ENCODE data around the gene BSND.

BSND gene

GRCh38 chr1:54991939-54992338 is 6.8 kb upstream of the BSND start:
- no peak for DNase-seq (ENCODE audit: low read depth in 2 of 2)

- no peak for DNase-seq (ENCODE audit: low read depth in 2 of 2)
Observed at GRCh38 chr1:54993140-54993539, 5.6 kb upstream of the BSND start.

GRCh38 chr1:54994355-54994990 is 4.3 kb upstream of the BSND start:
- DNase-seq (ENCODE audit: low read depth in 2 of 2), result no peak

GRCh38 chr1:54995013-54995760 is 3.5 kb upstream of the BSND start:
- no peak for DNase-seq (ENCODE audit: low read depth in 2 of 2)

- DNase-seq (ENCODE audit: low read depth in 2 of 2), result no peak
Observed at GRCh38 chr1:54995835-54996234, 2.9 kb upstream of the BSND start.

- peak; percentile 56 to 63 for DNase-seq (ENCODE audit: low read depth in 2 of 2)
Observed at GRCh38 chr1:54996359-54996868, 2.3 kb upstream of the BSND start.

- DNase-seq (ENCODE audit: low read depth in 2 of 2), result no peak
Observed at GRCh38 chr1:54996869-54997710, 1.6 kb upstream of the BSND start.

GRCh38 chr1:54997711-54997986 is 1.1 kb upstream of the BSND start:
- DNase-seq (ENCODE audit: low read depth in 2 of 2), result no peak

- no peak for DNase-seq (ENCODE audit: low read depth in 2 of 2)
Observed at GRCh38 chr1:54998100-54998499, 633 bp upstream of the BSND start.

- no peak for DNase-seq (ENCODE audit: low read depth in 2 of 2)
Observed at GRCh38 chr1:55000110-55001085, 1.7 kb downstream of the BSND start.

- DNase-seq (ENCODE audit: low read depth in 2 of 2), result no peak
Observed at GRCh38 chr1:55001311-55001710, 2.6 kb downstream of the BSND start.

GRCh38 chr1:55002686-55003085 is 4.0 kb downstream of the BSND start:
- DNase-seq (ENCODE audit: low read depth in 2 of 2), result no peak

GRCh38 chr1:55005351-55006140 is 6.8 kb downstream of the BSND start:
- DNase-seq (ENCODE audit: low read depth in 2 of 2), result no peak

- no peak for DNase-seq (ENCODE audit: low read depth in 2 of 2)
Observed at GRCh38 chr1:55006931-55007330, 8.2 kb downstream of the BSND start.

GRCh38 chr1:55007625-55008024 is 8.9 kb downstream of the BSND start:
- DNase-seq (ENCODE audit: low read depth in 2 of 2), result no peak

GRCh38 chr1:55010194-55010886 is 11.6 kb downstream of the BSND start:
- no peak for DNase-seq (ENCODE audit: low read depth in 2 of 2)

- no peak for DNase-seq (ENCODE audit: low read depth in 2 of 2)
Observed at GRCh38 chr1:55010887-55011217, 12.1 kb downstream of the BSND start.

- no peak for DNase-seq (ENCODE audit: low read depth in 2 of 2)
Observed at GRCh38 chr1:55012661-55013060, 13.9 kb downstream of the BSND start.

- DNase-seq (ENCODE audit: low read depth in 2 of 2), result no peak
Observed at GRCh38 chr1:55015123-55015522, 16.4 kb downstream of the BSND start.

All from stimulated activated CD8-positive, alpha-beta memory T cell treated with anti-CD3 and anti-CD28 coated beads, Interleukin-7, amount 100 ng/mL, for 1 hour (primary cell).